Mesothelial cell of epicardium (in vitro differentiated cells): ENCODE measurements around the gene CTBP1. TPM values are rescaled to one million over a fixed set of nuclear protein-coding genes. Genes with fewer than 3 reads are reported as not detected.

ENCODE experiments used
- DNase-seq, 2 experiments: peaks; one replicate each; pipeline ENCODE4 v3.0.0; 2021; ENCODE audit warnings: low spot score in 2 of 2; ENCODE audit not compliant: unreplicated experiment in 2 of 2
- H3K27ac Mint-ChIP-seq: 2 replicates; pipeline ENCODE4 v1.8.0; 2021; ENCODE audit warnings: mixed read lengths
- H3K27me3 Mint-ChIP-seq: 2 replicates; pipeline ENCODE4 v1.8.0; 2021; ENCODE audit warnings: low read depth, mixed read lengths
- H3K36me3 Mint-ChIP-seq: 2 replicates; pipeline ENCODE4 v1.8.0; 2021; ENCODE audit warnings: mixed read lengths
- H3K4me1 Mint-ChIP-seq: 2 replicates; pipeline ENCODE4 v1.8.0; 2021; ENCODE audit warnings: mixed read lengths
- H3K4me3 Mint-ChIP-seq: 2 replicates; pipeline ENCODE4 v1.8.0; 2021; ENCODE audit warnings: mild to moderate bottlenecking, moderate library complexity, mixed read lengths
- H3K9me3 Mint-ChIP-seq: 2 replicates; pipeline ENCODE4 v1.8.0; 2021; ENCODE audit warnings: mixed read lengths
- CTCF ChIP-seq: fragments of 200-600 bp; sonication (generic); IDR thresholded peaks from one replicate; pipeline ENCODE4 v1.5.0; 2021; ENCODE audit warnings: antibody characterized with exemption; ENCODE audit not compliant: unreplicated experiment
- total RNA-seq: library from RNA; stranded (reverse); gene quantifications from 3 replicates; pipeline ENCODE4 v1.2.1, GENCODE V29; 2021

The CTBP1 gene
- total RNA-seq, 1 donor from 2014 or later = 194 TPM

GRCh38 chr4:1208266-1208961 is 40.5 kb downstream of the CTBP1 start:
- Mint-ChIP-seq H3K4me3 (no peak overlapping the region), H3K27me3 (no peaks in the 10 kb centered on the region), H3K27ac (peak overlapping the region; percentile 71), H3K36me3 (peaks cover 2% of the 10 kb centered on the region), H3K4me1 (peaks cover 6% of the 10 kb centered on the region), H3K9me3 (no peaks in the 10 kb centered on the region)
- no peak for TF ChIP-seq CTCF
- no peak for DNase-seq

DNA sequence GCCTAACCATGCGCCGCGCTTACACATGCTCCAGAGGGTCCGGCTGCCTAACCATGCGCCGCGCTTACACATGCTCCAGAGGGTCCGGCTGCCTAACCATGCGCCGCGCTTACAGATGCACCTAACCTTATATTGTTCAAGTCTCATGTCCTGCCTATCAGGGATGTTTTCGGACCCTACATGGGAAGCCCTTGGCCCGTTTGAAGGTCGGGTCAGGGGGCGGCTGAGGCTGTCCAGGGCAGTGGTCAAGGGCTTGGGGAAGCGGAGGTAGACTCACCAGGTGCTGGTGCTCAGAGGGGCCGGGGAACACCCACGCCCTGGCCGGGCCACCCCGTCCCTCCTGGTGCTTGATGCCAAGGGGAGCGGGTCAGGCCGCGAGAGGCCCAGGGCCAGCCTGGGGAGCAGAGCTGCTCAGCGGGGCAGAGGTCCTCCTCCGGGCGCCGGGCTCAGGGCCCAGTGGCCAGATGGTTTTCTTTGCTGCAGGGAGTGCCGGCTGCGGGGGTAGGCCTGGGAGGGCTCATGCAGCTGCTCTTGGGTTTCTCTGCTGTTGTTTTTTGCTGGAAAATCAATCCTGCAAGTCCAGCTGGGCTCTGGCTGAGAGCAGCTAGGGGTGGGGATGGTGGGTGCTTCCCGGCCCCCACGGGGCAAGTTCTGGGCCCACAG is 41.2 kb downstream of the CTBP1 start:
- Mint-ChIP-seq H3K4me3 (no peak overlapping the region), H3K27me3 (no peaks in the 10 kb centered on the region), H3K9me3 (no peaks in the 10 kb centered on the region), H3K4me1 (peaks cover 6% of the 10 kb centered on the region), H3K27ac (peak overlapping the region; percentile 59), H3K36me3 (peaks cover 2% of the 10 kb centered on the region)
- peak in 1 of 2 experiments; percentile 22 for DNase-seq
- no peak for TF ChIP-seq CTCF

- H3K4me1 Mint-ChIP-seq = peaks cover 7% of the 10 kb centered on the region
- H3K4me3 Mint-ChIP-seq = no peak overlapping the region
- H3K9me3 Mint-ChIP-seq = no peaks in the 10 kb centered on the region
- H3K27ac Mint-ChIP-seq = no peak overlapping the region
- no peak for DNase-seq
- peaks cover 2% of the 10 kb centered on the region for H3K36me3 Mint-ChIP-seq
- H3K27me3 Mint-ChIP-seq = no peaks in the 10 kb centered on the region
- TF ChIP-seq CTCF = no peak
These were observed 41.8 kb downstream of the CTBP1 start for GRCh38 chr4:1207157-1207470.

GRCh38 chr4:1206299-1207156 is 42.4 kb downstream of the CTBP1 start:
- DNase-seq = peak in 1 of 2 experiments; percentile 37
- Mint-ChIP-seq H3K9me3 (no peaks in the 10 kb centered on the region), H3K4me1 (peaks cover 12% of the 10 kb centered on the region), H3K27me3 (no peaks in the 10 kb centered on the region), H3K27ac (no peak overlapping the region), H3K4me3 (no peak overlapping the region), H3K36me3 (no peaks in the 10 kb centered on the region)
- TF ChIP-seq CTCF = no peak

DNA sequence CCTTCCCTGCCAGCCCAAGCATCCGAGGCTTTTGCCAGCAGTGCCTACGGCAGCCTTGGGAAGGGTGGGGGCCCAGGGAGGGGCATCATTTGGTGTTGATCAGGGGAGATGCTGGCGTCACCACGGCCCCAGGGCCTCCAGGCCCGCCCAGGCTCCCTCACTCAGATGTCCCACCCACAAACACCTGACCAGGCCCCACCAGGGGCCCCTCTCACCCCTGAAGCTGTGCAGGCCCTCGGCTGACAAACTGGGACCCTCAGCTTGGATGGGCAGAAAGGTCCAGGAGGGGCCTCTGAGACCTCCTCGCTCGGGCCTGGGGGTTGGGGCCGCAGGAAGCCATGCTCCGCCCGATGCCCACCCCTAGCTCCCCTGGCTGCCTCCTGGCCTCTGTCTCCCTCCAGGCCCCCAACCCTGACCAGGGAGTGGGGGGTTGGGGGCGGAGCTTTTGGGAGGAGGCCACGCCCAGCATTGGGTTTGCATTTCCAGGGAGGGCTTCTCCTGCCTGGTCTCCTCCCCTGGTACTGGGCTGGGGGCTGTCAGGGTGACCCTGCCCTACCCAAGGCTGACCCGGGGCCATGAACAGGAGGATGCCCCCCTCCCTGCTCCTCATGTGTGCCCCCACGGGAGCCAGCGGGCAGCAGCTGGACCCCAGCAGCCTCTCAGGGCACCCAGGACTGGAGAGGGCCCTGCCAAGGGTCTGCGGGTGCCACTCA is 43.2 kb downstream of the CTBP1 start:
- DNase-seq = peak in 1 of 2 experiments; percentile 36
- Mint-ChIP-seq H3K4me1 (peaks cover 12% of the 10 kb centered on the region), H3K36me3 (no peaks in the 10 kb centered on the region), H3K4me3 (no peak overlapping the region), H3K27ac (no peak overlapping the region), H3K9me3 (no peaks in the 10 kb centered on the region), H3K27me3 (no peaks in the 10 kb centered on the region)
- no peak for TF ChIP-seq CTCF
